Cardiac muscle cell (in vitro differentiated cells and primary cell): ENCODE results near the gene COL23A1. TPM values are rescaled to one million over a fixed set of nuclear protein-coding genes. Genes with fewer than 3 reads are reported as not detected.

ENCODE experiments used
- DNase-seq, 2 donors: peaks; one replicate each; pipeline versions ENCODE4 v3.0.0 to v3.0.0-alpha.2; 2010 to 2017; ENCODE audit warnings: low read depth in 1 of 2, low spot score in 1 of 2
- H3K27ac ChIP-seq: fragments of 200-600 bp; sonication (generic); 2 replicates; pipeline ENCODE4 v1.5.1; 2016
- H3K27me3 ChIP-seq: fragments of 200-600 bp; sonication (generic); 2 replicates; pipeline ENCODE4 v1.6.0; 2016; ENCODE audit warnings: control low read depth
- H3K36me3 ChIP-seq: fragments of 200-600 bp; sonication (generic); 2 replicates; pipeline ENCODE4 v1.5.1; 2016; ENCODE audit warnings: control low read depth
- H3K4me1 ChIP-seq: fragments of 200-600 bp; sonication (generic); 2 replicates; pipeline ENCODE4 v1.8.1; 2017; ENCODE audit warnings: low read depth, mild to moderate bottlenecking, mixed run types
- H3K4me3 ChIP-seq: fragments of 200-600 bp; sonication (generic); 2 replicates; pipeline ENCODE4 v1.5.1; 2016; ENCODE audit warnings: mild to moderate bottlenecking
- H3K9me3 ChIP-seq: fragments of 200-600 bp; sonication (generic); 2 replicates; pipeline ENCODE4 v1.5.1; 2017; ENCODE audit warnings: low read depth, mild to moderate bottlenecking, control low read depth
- polyA plus RNA-seq: library from polyadenylated mRNA; unstranded; fragments of >200 nt; fragmentation: Nextera tagmentation; extraction: Ambion mirVana; gene quantifications from 2 replicates; pipeline ENCODE4 v1.2.1, GENCODE V29; 2016
- total RNA-seq: library from RNA; depleted of rRNA; stranded (reverse); fragments of >200 nt; gene quantifications from 2 replicates; pipeline ENCODE4 v1.2.3, GENCODE V29; 2016
- TF ChIP-seq, protein P1 (sequence below): IDR thresholded peaks from 2 replicates; pipeline ENCODE4 v1.5.1; 2012; ENCODE audit warnings: low read depth, mild to moderate bottlenecking, low read length

Gene COL23A1
- total and polyA plus RNA-seq, 2 experiments from 2014 or later, result 28.9 to 43.0 TPM

DNA sequence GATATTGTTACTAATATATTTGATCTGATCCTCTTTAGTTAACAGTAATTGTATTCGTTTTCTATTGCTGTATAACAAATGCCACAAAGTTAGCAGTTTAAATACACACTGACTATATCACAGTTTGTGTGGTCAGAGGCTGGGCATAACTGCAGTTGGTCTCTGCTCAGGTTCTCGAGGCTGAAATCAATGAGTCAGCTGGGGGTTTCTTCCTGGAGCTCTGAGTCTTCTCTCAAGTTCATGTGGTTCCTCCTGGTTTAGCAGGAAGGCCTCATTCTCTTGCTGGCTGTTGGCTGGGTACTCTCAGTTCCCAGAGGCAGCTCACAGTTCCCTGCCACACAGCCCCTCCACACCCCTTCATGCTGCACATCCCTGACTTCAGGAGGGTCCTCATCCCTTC lies 20.7 kb downstream of the COL23A1 start:
- no peak for DNase-seq
- peaks cover 7% of the 10 kb centered on the region for H3K4me1 ChIP-seq
- TF ChIP-seq, protein P1, sequence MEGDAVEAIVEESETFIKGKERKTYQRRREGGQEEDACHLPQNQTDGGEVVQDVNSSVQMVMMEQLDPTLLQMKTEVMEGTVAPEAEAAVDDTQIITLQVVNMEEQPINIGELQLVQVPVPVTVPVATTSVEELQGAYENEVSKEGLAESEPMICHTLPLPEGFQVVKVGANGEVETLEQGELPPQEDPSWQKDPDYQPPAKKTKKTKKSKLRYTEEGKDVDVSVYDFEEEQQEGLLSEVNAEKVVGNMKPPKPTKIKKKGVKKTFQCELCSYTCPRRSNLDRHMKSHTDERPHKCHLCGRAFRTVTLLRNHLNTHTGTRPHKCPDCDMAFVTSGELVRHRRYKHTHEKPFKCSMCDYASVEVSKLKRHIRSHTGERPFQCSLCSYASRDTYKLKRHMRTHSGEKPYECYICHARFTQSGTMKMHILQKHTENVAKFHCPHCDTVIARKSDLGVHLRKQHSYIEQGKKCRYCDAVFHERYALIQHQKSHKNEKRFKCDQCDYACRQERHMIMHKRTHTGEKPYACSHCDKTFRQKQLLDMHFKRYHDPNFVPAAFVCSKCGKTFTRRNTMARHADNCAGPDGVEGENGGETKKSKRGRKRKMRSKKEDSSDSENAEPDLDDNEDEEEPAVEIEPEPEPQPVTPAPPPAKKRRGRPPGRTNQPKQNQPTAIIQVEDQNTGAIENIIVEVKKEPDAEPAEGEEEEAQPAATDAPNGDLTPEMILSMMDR, result no peak
- H3K36me3 ChIP-seq, result no peaks in the 10 kb centered on the region
- H3K9me3 ChIP-seq, result no peaks in the 10 kb centered on the region
- no peak overlapping the region for H3K27ac ChIP-seq
- no peaks in the 10 kb centered on the region for H3K27me3 ChIP-seq
- H3K4me3 ChIP-seq, result no peak overlapping the region

DNA sequence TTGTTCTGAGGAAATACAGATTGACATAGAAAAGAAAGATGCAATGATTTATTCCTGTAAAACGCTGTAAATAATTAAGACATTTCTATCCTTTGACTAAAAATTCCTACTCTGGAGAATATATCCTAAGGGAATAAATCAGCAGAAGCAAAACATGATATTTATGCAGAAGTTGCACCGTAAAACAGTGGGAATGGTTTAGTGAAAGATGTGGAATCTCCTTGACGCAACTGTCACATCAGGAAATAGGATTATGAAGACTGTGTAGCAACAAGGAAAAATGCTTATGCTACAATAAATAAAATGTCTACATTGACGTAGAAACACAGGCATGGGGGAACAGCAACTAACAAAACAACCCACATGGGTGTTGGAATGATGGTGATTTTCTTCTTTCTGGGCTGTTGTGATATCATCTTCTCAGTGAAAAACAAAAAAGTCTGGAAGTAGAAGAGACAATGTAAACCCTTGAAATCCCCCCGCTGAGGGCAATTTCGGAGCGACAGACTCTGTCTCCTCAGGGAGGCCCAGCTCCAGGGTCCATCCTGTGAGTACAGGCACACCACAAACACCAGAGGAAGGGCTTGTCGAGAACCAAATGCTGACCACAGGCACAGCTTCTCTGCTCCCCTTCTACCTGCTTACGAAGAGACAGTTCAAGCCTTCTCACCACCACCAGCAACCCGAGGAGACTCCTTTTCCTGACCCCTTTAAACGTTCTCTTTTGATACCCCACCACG lies 25.2 kb downstream of the COL23A1 start:
- H3K36me3 ChIP-seq, result no peaks in the 10 kb centered on the region
- peaks cover 10% of the 10 kb centered on the region for H3K4me1 ChIP-seq
- no peaks in the 10 kb centered on the region for H3K27me3 ChIP-seq
- TF ChIP-seq, protein P1, result no peak
- H3K4me3 ChIP-seq, result no peak overlapping the region
- H3K27ac ChIP-seq, result no peak overlapping the region
- no peak for DNase-seq
- H3K9me3 ChIP-seq, result no peaks in the 10 kb centered on the region

DNA sequence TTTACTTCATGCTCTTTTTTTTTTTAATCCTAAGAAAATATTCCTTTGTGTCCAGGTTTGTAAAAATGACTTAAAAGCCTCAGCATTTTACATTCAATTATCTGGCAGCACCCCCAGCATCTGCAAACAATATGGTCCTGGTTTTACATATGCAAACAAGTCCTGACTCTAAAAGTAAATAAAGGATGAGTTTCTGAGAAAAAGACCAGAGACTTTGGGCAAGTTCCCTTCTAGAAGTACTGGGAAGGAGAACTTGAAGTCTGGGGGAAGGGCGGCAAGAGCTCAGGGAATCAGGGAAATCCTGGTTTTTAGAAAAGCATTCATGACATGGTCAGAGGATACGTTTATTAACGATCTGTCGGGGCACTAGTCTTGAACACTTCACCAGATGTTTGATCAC lies 25.8 kb downstream of the COL23A1 start:
- Histone ChIP-seq H3K4me1 (peaks cover 10% of the 10 kb centered on the region), H3K27me3 (no peaks in the 10 kb centered on the region), H3K36me3 (no peaks in the 10 kb centered on the region), H3K4me3 (no peak overlapping the region), H3K9me3 (no peaks in the 10 kb centered on the region), H3K27ac (no peak overlapping the region)
- no peak for DNase-seq
- TF ChIP-seq, protein P1, result no peak

DNA sequence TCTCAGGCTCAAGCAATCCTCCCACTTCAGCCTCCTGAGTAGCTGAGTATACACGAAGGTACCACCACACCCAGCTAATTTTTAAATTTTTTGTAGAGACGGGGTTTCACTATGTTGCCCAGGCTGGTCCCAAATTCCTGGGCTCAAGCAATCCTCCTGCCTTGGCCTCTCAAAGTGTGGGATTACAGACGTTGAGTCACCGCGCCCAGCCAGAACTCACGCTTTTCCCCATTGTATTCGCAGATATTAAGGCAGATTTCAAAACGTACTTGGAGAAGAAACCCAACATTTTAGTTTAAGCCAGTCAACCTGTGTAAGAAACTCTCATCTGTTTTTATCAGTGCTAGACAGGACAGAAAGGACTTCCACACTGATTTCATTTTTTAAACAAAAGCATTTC lies 26.6 kb downstream of the COL23A1 start:
- no peak for DNase-seq

DNA sequence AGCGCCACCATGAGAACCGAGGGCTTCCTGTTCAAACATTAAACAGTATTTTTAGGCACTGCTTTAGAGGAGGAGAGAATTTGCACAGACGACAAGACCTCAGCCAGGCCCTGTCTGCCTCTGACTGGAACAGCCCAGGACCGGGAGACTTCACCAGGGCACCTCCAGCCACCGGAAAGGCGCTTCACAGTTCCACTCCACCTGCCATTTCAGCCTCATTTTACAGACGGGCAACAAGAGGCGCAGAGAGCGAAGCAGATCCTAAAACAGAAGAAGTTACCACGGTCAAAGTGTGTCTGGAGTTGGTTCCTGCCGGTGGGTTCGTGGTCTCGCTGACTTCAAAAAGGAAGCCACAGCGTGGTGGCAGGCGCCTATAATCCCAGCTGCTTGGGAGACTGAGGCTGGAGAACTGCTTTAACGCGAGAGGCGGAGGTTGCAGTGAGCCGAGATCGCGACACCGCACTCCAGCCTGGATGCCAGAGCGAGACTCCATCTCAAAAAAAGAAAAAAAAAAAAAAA lies 28.4 kb downstream of the COL23A1 start:
- Histone ChIP-seq H3K4me1 (peaks cover 10% of the 10 kb centered on the region), H3K27me3 (no peaks in the 10 kb centered on the region), H3K4me3 (no peak overlapping the region), H3K9me3 (no peaks in the 10 kb centered on the region), H3K27ac (no peak overlapping the region), H3K36me3 (no peaks in the 10 kb centered on the region)
- TF ChIP-seq, protein P1, result no peak
- no peak for DNase-seq

More for the DNA sequence above, 26.6 kb downstream of the COL23A1 start:
- no peaks in the 10 kb centered on the region for H3K9me3 ChIP-seq
- H3K27ac ChIP-seq, result no peak overlapping the region
- TF ChIP-seq, protein P1, result no peak
- no peaks in the 10 kb centered on the region for H3K36me3 ChIP-seq
- no peaks in the 10 kb centered on the region for H3K27me3 ChIP-seq
- peaks cover 10% of the 10 kb centered on the region for H3K4me1 ChIP-seq
- no peak overlapping the region for H3K4me3 ChIP-seq
